H7 (cell line): ENCODE results near the gene RPS28. TPM values are rescaled to one million over a fixed set of nuclear protein-coding genes. Genes with fewer than 3 reads are reported as not detected.

ENCODE experiments used
- DNase-seq: peaks from one replicate; pipeline ENCODE4 v3.0.0; 2012
- H3K27me3 ChIP-seq: 2 replicates; pipeline ENCODE4 v1.6.0; 2011; ENCODE audit warnings: mild to moderate bottlenecking, low read length; ENCODE audit not compliant: control insufficient read depth, insufficient read depth
- H3K36me3 ChIP-seq: replicated peaks from 2 replicates; pipeline ENCODE4 v1.5.1; 2011; ENCODE audit warnings: low read length; ENCODE audit not compliant: control insufficient read depth, insufficient read depth
- H3K4me3 ChIP-seq: 2 replicates; pipeline ENCODE4 v1.5.1; 2011; ENCODE audit warnings: low read depth, mild to moderate bottlenecking, control low read depth, low read length, moderate library complexity; ENCODE audit not compliant: insufficient read depth
- total RNA-seq: library from RNA; depleted of rRNA; stranded (reverse); fragments of >200 nt; shearing (Covaris generic); gene quantifications from 2 replicates; pipeline ENCODE4 v1.2.3, GENCODE V29; 2014; rRNA removed

RPS28 gene
- total RNA-seq, 1 experiment from 2014 or later: 545 TPM

DNA sequence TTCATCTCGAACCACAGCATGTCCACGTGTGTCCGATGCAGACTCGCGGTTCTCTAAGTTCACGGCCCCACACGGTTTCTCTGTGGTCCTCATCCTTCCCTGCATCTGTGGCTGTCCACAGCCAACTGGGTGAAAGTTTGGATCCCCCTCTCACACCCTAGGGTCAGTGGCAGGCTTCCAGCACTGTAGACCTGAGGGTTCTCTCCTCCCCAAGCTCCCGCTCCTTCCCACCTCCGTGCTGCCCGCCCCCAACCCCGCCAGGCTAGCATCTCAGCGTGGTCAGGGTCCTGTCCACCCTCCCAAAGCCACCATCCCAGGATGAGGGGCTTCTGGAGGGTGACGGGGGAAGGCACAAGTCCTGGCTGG is 45.6 kb downstream of the RPS28 start:
- H3K36me3 ChIP-seq: peaks cover 4% of the 10 kb centered on the region; the same call in 1 of the 2 replicates
- H3K4me3 ChIP-seq: peak overlapping the region; percentile 20; the same call in 1 of the 2 replicates
- DNase-seq: peak; percentile 72
- H3K27me3 ChIP-seq: peaks cover 9% of the 10 kb centered on the region

DNA sequence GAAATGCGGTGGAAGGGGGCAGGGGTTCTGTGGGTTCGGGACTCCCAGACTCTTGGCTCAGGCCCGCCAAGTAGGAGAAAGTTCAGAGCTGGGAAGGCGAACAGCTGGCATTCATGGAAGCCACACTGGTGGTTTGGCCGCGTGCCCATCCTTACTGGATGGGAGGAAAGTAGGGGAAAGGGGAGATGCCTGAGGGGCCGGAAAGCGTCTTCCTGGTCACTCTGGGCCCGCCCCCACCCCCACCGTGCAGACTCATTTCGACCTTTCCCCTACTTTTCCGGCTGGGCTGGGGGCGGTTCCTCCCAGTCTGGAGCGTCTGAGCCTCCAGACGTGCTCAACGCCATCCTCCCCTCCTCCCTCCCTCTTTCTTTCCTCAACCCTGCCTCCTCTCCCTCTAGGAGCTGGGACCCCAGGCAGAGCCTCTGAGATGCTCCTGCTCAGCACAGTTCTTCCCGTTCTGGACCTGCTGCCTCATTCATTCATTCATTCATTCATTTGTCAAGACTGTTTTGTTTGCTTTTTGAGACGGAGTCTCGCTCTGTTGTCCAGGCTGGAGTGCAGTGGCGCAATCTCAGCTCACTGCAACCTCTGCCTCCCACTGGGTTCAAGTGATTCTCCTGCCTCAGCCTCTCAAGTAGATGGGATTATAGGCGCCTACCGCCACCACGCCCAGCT is 46.2 kb downstream of the RPS28 start:
- DNase-seq: peak; percentile 92
- Histone ChIP-seq H3K36me3 (peaks cover 4% of the 10 kb centered on the region; the same call in 1 of the 2 replicates), H3K27me3 (peaks cover 9% of the 10 kb centered on the region), H3K4me3 (peak overlapping the region; percentile 20; the same call in 1 of the 2 replicates)

DNA sequence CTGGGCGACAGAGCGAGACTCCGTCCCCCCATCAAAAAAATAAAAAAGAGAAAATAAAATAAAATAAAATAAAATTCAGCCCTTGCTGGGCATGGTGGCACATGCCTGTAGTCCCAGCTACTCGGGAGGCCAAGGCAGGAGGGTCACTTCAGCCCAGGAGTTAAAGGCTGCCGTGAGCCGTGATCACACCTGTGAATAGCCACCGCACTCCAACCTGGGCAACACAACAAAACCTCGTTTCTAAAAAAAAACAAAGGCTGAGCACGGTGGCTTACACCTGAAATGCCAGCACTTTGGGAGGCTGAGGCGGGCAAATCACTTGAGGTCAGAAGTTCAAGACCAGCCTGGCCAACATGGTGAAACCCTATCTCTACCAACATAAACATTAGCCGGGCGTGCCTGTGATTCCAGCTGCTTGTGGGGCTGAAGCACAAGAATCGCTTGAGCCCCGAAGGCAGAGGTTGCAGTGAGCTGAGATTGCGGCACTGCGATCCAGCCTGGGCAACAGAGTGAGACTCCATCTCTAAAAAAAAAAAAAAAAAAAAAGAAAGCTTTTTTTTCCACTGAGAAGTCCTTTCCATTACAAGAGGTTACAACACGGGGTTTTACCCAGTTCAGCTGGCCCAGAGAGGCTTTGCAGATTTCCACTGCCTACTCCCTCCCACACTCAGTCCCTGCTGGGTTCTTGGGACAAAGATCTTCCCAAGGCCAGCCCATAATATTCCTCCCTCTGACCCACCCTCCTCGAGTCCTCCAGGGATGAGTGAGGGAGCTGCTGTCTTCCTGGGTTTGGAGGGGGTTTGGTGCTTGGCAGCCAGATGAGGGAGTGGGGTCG is 49.1 kb downstream of the RPS28 start:
- peak; percentile 39 for DNase-seq
- Histone ChIP-seq H3K4me3 (no peak overlapping the region), H3K36me3 (peaks cover 4% of the 10 kb centered on the region; the same call in 1 of the 2 replicates), H3K27me3 (0 out of 2 replicates have a peak, but pooled peaks cover 3% of the 10 kb centered on the region)

DNA sequence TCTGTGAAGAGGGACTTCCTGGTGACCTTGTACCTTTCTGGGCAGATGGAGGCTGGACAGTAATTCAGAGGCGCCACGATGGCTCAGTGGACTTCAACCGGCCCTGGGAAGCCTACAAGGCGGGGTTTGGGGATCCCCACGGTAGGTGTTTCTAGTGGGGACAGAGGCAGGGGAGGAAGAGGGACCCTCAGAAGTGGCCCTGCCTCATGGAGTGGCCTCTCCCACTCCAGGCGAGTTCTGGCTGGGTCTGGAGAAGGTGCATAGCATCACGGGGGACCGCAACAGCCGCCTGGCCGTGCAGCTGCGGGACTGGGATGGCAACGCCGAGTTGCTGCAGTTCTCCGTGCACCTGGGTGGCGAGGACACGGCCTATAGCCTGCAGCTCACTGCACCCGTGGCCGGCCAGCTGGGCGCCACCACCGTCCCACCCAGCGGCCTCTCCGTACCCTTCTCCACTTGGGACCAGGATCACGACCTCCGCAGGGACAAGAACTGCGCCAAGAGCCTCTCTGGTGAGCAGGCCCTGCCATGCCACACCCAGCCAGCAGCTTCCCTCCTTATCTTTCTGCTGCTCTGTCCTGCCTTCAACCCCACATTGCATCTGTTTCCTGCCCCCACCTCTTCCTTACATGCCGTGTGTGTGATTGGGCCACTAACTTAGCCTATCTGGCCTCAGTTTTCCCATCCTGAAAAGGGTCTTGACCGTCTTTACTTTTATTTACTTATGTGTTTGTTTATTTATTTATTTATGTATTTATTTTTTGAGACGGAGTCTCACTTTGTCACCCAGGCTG is 49.9 kb downstream of the RPS28 start:
- H3K36me3 ChIP-seq: peaks cover 4% of the 10 kb centered on the region; the same call in 1 of the 2 replicates
- no peaks in the 10 kb centered on the region for H3K27me3 ChIP-seq
- peak; percentile 45 for DNase-seq
- no peak overlapping the region for H3K4me3 ChIP-seq

Other genes with a start within 250 kb of the RPS28 start
- 13.7 and 15.9 TPM in 2 replicates for gene FBN3, start 171.9 kb upstream of the RPS28 start, total RNA-seq
- 116 and 117 TPM in 2 replicates for gene CERS4, start 112.1 kb upstream of the RPS28 start, total RNA-seq
- gene CD320, start 13.1 kb upstream of the RPS28 start, total RNA-seq: 127 and 159 TPM in 2 replicates
- gene NDUFA7, start 121 bp upstream of the RPS28 start, total RNA-seq: 103 and 117 TPM in 2 replicates
- 1.2 and 7.3 TPM in 2 replicates for gene KANK3, start 21.8 kb downstream of the RPS28 start, total RNA-seq
- 13.2 and 17.1 TPM in 2 replicates for gene ANGPTL4, start 42.7 kb downstream of the RPS28 start, total RNA-seq
- 16.9 and 31.4 TPM in 2 replicates for gene RAB11B, start 68.9 kb downstream of the RPS28 start, total RNA-seq
- 44.4 and 47.8 TPM in 2 replicates for gene MARCHF2, start 91.8 kb downstream of the RPS28 start, total RNA-seq
- 114 and 155 TPM in 2 replicates for gene HNRNPM, start 123.5 kb downstream of the RPS28 start, total RNA-seq
- gene PRAM1, start 181.1 kb downstream of the RPS28 start, total RNA-seq: 0.07 TPM in 2 replicates
- gene ZNF414, start 192.7 kb downstream of the RPS28 start, total RNA-seq: 7.6 and 13.1 TPM in 2 replicates